GM15510 (cell line): Measurements from ENCODE around the gene HSF4.

ENCODE experiments used
- POLR2A ChIP-seq: IDR thresholded peaks from 3 replicates; pipeline ENCODE4 v1.6.1; 2011; ENCODE audit warnings: borderline replicate concordance; ENCODE audit not compliant: insufficient read length; ENCODE audit errors: extremely low read depth

Gene HSF4

DNA sequence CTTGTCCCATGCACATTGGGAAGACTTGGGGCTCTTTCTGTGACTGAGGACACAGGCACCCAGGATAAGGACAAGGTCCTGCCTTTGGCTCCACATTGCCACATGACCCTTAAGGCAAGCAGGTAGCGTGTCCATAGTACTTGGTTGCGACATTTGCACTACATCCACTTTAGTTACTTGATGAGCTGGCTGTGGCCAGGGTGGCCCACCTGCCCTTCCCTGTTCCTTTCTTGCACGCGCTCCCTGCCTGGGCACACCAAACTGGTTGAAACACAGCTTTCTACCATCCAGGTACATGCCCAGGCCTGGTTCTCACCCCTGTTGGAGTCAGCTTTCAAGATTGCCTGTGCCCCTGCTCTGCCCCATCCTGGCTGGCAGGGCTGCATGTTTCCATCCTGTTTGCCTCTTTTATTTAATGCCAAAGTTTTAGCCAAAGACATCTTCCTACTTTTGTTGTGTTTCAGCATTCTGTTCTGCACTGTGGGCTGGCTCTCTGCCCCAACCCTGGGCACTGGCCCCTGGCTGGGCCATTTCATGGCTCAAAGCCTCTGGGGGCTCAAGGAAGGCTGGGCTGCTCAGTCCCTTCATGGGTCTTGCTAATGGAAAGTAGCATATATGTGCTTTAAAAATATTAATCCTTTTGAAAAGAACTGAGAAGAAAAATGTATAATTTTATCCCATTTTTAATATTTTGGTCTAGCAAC, 17.0 kb upstream of the HSF4 start:
- no peak for TF ChIP-seq POLR2A

DNA sequence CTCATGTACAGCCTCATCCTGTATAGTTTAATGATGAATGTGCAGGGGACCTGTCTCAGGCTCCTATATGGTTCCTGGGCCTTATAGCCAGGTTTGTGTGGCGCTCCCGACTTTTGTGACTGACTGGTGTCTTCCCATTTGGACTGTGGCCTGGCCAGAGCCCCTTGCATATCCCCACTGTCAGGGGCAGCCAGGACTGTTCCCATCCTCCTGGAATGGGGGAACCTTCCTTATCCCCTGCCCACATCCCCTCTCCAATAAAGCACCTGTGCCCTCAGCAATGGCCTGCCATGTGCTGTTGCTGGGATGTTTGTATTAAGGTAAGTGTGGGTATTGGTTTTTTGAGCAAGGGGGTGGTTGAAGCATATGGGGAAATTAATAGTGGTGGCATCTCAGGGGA, 16.3 kb upstream of the HSF4 start:
- no peak for TF ChIP-seq POLR2A

DNA sequence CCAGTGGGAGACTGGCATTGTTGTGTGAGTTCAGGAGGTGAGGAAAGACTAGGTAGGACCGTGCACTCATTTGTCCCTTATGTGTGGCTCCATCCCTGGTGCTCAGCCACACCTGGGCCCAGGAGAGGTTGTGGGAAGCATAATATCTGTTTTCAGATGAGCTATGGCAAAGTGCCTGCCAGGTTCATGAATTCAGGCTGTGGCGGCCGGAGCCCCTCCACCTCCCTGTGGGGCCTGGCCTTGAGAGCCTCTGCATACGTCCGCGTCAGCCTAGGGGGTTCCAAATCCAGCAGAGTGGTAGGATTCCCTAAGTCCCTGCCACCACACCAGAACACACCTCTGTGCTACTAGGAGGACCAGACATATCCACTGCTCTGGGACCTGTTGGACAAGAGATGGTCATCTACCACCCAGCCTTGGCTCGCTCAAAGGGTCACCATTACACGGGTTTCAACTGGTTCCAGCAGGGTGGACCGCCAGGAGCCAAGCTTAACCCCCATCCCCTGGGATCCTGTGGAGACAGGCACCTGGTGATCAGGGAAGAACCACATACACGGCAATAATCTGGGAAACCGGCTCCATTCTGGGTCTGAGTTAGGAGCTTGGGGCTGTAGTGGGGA, 15.8 kb upstream of the HSF4 start:
- TF ChIP-seq POLR2A: no peak

DNA sequence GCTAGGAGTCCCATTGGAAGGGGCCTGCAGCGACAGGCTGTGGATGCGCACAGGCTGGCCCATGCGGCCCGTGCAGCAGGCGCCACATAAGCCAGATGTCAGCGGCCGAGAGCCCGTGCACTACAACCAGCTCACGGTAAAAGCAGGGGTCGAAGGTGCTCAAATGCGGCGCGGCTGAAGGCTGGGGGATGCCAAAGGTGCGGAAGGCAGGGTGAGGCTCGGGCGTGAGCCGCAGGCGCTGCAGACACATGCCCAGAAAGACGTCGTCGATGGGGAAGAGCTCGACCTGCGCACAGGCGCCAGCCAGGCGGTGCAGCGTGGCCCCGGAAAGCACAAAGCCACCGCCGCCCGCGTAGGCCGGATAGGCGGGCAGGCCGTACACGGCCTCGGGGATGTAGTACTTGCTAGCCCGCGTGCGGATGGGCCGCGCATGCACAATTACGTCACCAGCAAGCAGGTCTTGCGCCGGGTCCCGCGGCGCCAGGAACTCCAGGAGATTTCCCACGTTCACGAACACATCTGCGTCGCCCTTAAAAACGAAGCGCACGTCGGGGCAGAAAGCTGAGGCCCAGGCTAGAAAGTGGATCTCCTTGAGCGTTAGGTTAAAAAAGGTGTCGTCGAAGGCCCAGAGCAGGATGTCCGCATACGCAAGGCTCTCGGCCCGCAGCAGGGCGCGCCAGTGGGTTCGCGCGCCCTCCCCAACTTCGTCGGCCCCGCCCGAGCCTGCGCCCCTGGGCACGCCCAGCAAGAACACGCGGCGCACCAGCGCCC, 15.1 kb upstream of the HSF4 start:
- TF ChIP-seq POLR2A: no peak

DNA sequence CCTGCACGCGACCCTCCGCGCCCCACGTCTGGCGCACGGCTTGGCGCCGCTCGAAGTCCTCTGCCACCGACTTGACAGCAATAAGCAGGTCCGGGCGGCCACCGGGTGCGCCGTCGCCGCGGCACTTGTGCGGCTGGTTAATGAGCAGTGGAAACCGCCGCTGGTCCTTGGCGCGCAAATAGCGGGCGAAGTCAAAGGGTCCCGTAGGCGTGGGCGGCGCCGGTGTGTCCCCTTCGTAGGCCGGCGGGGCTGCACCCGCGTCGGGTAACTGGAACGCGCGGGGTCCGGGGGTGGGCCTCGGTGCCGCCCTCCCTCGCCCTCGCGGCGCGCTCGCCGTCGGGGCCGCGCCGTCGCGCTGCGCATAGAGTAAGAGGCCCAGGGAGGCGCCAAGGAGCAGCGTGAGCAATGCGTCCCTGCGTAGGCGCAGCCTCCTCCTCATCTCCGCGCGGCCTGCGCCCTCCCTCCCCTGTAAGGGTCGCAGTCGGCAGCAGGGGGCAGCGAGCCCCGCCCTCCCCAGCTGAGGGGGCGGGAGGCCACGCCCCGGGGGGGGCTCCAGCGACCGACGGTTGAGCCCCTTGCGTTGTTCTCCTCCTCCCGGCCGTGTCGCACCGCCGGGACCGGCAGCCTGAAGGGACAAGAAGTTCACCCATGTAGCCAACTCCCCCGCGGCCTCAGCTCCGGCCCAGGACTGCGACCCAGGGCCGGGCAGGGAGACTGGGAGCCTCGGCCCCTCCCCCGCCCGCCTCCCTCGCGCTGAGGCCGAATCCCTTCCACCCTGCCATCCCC, 14.3 kb upstream of the HSF4 start:
- TF ChIP-seq POLR2A: no peak

DNA sequence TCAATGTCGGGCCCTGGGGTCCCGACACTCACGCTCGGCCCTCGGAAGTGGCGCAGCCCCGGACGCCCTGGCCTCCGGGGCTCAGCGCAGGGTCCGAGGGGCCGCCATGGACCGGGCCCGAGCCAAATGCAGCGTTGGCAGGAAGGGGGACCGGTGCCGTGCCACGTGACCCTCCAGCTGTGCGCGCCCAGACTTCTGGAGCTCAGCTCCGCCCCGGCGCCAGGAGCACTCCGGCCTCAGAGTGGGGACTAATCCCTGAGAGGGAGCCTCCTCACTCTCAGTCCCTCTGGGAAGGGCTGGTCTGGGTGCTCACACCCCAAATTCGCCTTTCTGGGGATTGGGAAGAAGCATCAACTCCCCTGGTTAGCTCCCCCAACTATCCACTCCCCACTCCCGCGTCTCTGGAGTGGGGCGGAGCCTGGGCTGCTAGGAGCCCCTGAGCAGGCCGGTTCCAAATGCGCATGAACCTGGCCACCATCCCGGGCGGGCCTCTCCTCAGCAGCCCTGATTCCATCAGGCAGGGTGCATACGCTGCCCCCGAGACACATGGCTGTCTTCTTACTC, 13.6 kb upstream of the HSF4 start, which contains the start of gene B3GNT9:
Gene B3GNT9, minus strand, starts transcription at position 166 of the 564 bp plus-strand sequence. CDS start 513 bp downstream, outside the sequence.
- peak; percentile 28 for TF ChIP-seq POLR2A

DNA sequence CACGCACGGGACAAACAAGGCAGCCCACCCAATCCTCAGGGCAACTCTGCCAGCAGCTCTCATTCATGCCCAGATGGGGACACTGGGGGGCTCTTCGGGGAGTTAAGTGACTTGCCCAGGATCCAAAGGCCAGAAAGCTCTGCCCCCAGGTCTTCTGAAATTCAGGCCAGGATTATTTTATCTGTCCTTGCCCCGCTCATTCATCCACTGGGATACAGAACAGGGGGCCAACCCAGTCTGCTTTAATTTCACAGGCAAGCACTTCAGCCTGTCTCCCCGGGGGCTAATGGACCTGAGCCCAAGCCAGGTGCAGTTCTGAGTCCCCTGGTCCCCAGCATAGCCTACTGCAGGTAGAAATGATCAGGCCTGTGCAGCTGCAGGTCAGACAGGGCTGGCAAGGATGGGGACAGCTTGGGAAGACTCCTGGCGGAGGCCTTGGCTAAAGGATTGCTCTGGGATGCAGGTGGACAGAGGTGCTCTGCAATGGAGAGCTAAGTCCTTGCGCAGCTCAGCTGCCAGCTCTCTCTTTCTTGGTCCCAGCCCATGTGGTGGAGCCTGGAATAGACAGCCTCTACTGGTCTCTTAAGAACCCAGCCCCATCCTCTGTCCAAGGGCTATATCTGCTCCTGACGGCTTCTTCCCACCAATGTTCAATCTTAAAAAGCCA, 13.0 kb upstream of the HSF4 start:
- no peak for TF ChIP-seq POLR2A

DNA sequence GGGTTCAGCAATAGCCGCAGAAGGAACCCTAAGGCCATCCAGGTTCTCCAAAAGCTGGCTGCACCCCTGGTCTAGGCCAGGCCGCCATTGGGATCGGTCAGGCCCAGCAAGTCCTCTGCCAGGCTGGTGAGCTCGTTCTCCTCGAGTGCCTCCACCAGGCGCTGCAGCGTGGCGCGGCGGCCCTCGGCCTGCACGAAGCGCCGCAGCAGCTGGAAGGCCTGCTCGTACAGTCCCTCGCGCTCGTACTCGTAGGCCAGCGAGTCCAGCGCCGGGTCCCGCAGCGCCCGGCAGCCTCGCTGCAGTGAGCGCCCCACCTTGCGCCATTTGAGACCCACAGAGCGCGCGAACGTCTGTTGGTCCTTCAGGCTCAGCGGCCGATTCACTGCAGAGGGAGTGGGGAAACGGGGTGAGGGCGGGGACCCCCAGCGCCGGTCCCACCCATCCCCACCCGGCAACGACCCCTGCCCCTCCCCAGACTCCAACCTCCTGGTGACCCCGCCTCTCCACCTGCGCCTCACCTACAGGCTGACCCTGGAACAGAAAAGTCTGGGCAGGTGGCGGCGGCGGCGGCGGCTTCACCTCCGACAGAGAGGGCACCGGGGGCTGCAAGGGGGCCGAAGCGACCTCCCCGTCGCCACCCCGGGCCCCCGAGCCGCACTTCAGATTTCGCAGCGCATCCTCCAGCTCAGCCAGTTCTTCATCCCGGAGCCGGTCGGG, 9.8 kb upstream of the HSF4 start:
- TF ChIP-seq POLR2A: no peak

DNA sequence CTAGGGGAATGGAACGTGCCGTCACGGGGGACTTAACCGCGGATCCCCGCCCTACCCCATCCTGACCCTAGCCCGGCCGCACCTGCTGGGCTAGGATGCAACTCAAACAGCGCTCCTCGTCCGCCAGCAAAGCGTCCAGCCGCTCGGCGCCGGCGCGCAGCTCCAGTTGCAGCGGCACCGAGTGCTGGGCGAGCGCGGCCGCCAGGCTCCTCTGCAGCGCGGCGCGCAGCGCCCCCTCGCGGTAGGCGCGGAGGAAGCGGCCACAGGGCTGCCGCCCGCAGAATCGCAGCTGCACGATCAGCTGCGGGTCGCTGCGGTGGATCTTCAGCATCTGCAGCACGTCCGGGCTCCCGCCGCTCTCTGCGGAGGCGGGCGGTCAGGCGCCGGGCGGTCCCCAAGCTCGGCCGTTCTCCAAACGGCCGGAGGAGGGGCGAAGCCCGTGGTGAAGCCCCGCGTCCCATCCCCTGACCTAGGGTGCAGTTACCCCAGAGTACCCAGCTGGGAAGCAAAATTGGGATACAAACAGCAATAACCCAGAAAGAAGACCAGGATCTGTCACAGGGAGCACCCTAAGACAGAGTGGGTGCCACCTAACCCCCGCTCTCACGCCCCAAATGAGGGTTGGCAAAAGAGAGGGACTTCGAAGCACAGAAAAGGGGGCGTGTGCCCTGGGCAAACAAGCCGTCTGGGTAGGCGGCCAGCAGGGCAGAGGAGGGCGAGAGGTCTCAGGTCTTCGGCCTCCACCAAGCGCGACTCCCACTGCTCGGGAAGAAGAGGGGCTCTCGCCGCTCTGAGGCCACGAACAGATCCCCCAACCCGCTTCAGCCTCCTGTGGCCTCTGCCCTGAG, 9.0 kb upstream of the HSF4 start:
- no peak for TF ChIP-seq POLR2A

DNA sequence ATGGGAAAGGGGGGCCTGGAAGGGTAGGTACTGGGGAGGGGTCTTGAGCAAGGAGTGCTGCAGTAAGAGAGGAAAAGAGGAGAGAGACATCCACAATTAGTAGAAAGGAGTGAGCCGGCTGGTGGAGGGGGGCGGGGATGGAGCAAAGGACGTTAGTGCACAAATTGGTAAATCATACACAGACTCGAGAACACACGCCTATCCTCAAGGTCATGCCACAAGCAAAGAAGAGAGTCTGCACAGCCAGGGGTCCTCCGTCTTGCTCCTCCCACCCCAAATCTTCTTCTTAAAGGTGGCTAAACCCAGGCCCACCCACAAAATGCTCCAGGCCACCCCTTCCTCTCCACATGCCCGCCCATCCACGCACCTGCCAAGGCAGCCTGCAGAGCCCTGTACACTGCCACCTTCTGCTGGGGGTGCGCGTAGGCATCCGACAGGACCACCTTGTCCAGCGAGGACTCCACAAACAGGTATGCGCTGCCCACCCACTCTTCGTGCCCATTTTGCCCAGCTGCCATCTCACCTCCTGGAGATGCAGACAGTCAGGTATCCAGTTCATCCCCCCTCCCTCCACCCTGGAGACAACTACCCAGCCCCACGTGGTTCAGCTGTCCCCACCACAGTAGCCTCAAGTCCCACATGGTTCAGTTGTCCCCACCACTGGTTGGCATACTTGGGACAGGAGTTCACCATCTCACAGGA, 8.3 kb upstream of the HSF4 start:
- no peak for TF ChIP-seq POLR2A

DNA sequence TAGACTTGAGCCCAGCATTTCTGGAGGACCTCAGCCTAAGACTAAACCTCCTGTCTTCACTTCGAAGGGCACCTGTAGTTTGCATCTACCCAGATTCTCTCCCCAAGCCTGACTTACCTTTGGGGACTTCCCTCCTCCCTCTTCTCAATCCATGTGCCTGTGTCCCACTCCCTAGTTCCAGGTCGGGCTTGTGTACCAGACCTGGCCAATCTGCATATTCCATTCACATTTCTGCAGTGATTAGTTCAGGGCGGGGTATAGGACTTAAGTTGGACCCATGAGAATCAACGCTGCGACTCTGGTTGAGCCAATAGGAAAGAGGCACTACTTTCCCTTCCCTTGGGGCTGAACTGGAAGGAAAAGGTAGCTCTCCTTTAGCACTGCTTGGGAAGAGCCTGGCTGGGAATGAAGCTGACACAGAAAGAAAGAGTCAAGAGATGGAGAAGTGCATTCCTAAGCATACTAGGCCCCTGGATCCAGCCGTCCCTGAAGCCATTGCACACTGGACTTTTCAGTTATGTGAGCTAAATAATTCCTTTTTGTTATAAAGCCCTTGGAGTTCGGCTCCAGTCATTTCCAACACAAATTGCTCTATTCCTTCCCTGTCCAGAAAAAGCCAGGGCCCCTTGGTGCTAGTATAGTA, 7.3 kb upstream of the HSF4 start:
- TF ChIP-seq POLR2A: no peak
